ENCODE data around the gene KRTAP17-1. TPM values are rescaled to one million over a fixed set of nuclear protein-coding genes. Genes with fewer than 3 reads are reported as not detected.

Gene KRTAP17-1, protein sequence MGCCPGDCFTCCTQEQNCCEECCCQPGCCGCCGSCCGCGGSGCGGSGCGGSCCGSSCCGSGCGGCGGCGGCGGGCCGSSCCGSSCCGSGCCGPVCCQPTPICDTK
- total RNA-seq (2021), result not detected in 2 replicates
- long read RNA-seq, result 0 reads

DNA sequence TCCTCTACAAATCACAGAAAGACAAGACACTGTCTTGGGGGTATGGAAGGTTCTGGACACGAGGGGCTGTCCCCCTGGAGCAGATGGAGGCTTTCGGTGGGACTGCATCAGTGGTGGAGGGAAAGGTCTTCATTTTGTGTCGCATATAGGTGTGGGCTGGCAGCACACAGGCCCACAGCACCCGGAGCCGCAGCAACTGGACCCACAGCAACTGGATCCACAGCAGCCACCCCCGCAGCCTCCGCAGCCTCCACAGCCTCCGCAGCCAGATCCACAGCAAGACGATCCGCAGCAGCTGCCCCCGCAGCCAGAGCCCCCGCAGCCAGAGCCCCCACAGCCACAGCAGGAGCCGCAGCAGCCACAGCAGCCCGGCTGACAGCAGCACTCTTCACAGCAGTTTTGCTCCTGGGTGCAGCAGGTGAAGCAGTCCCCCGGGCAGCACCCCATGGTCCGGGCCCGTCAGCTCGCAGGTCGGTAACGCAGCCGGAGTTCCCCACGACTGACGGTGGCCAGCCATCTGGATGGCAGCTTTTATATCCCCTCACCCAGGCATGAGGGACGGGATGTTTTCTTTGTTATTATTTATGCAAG is at the start of gene KRTAP17-1:
Gene KRTAP17-1, minus strand, starts transcription at position 507 of the 591 bp plus-strand sequence. Its CDS starts 60 bp downstream, at position 447.
- H3K4me3 Mint-ChIP-seq, result no peak within 1 kb of the TSS
- H3K23me2 ChIP-seq (ENCODE audit: insufficient read length, low read depth, low read length, poor library complexity, severe bottlenecking), result no peaks in the 10 kb centered on the region
- no CpG with 5 or more reads among the region's 24 CpGs for WGBS (ENCODE audit: extremely low coverage, insufficient read length, low lambda C conversion rate)

More for the DNA sequence above, at the start of gene KRTAP17-1:
- Histone ChIP-seq H4K8ac (replicated peaks; ENCODE audit: insufficient read length, low read depth, low read length) (no peak within 1 kb of the TSS), H2BK20ac (ENCODE audit: low read depth, low read length, poor library complexity, severe bottlenecking) (no peak within 1 kb of the TSS), H2BK120ac (ENCODE audit: low read depth, low read length, poor library complexity, severe bottlenecking) (no peak within 1 kb of the TSS), H4K20me1 (ENCODE audit: control insufficient read depth, insufficient read depth, insufficient read length) (no peaks in the 10 kb centered on the region), H3K9me3 (ENCODE audit: control insufficient read depth, low read depth, low read length) (no peaks in the 10 kb centered on the region), H3T11ph (ENCODE audit: low read length) (no peak within 1 kb of the TSS), H3K23ac (ENCODE audit: insufficient read length, low read depth, low read length) (no peak within 1 kb of the TSS), H2AK5ac (ENCODE audit: insufficient read length, low read length) (no peak within 1 kb of the TSS), H2BK12ac (ENCODE audit: insufficient read length, low read depth, low read length) (no peak within 1 kb of the TSS), H3K18ac (ENCODE audit: insufficient read length, low read depth, low read length) (no peak within 1 kb of the TSS), H3K4me1 (ENCODE audit: insufficient read depth, low read length) (no peaks in the 10 kb centered on the region; the same call in 1 of the 2 replicates), H3K27me3 (ENCODE audit: insufficient read depth, low read length) (no peaks in the 10 kb centered on the region), H3K4ac (ENCODE audit: low read depth, low read length) (no peak within 1 kb of the TSS; the same call in 1 of the 2 replicates), H4K91ac (ENCODE audit: insufficient read length, low read depth, low read length) (no peak within 1 kb of the TSS), H3K9ac (ENCODE audit: extremely low read depth, insufficient read length, low read length) (no peak within 1 kb of the TSS), H3K56ac (ENCODE audit: insufficient read length, low read depth, low read length) (no peak within 1 kb of the TSS), H3K4me2 (ENCODE audit: insufficient read depth, insufficient read length, low read length) (no peak within 1 kb of the TSS), H4K5ac (ENCODE audit: insufficient read length, low read depth, low read length) (no peak within 1 kb of the TSS), H2AFZ (ENCODE audit: low read length) (no peak within 1 kb of the TSS), H2BK5ac (ENCODE audit: insufficient read length, low read length) (no peak within 1 kb of the TSS), H3K79me2 (ENCODE audit: insufficient read depth, low read length) (no peaks in the 10 kb centered on the region), H3K27ac (ENCODE audit: insufficient read length, low read depth, low read length) (no peak within 1 kb of the TSS), H3K14ac (ENCODE audit: insufficient read depth, low read length) (peak within 1 kb of the TSS; percentile 40; the same call in 1 of the 2 replicates), H2BK15ac (ENCODE audit: low read depth, low read length) (no peak within 1 kb of the TSS), H3K79me1 (ENCODE audit: insufficient read depth, low read depth, low read length, poor library complexity, severe bottlenecking) (no peaks in the 10 kb centered on the region)
- DNase-seq, result no peak
- no peak within 1 kb of the TSS for H3K27ac Mint-ChIP-seq
- H3K27me3 Mint-ChIP-seq (ENCODE audit: low read depth), result peaks cover 7% of the 10 kb centered on the region
- H3K4me1 Mint-ChIP-seq, result peaks cover 0 to 3% of the 10 kb centered on the region in 2 experiments; a peak in 1 of 4 replicates
- peaks cover 11 to 12% of the 10 kb centered on the region in 2 experiments; a peak in 4 of 5 replicates for H3K9me3 Mint-ChIP-seq
- TF ChIP-seq, protein P1, sequence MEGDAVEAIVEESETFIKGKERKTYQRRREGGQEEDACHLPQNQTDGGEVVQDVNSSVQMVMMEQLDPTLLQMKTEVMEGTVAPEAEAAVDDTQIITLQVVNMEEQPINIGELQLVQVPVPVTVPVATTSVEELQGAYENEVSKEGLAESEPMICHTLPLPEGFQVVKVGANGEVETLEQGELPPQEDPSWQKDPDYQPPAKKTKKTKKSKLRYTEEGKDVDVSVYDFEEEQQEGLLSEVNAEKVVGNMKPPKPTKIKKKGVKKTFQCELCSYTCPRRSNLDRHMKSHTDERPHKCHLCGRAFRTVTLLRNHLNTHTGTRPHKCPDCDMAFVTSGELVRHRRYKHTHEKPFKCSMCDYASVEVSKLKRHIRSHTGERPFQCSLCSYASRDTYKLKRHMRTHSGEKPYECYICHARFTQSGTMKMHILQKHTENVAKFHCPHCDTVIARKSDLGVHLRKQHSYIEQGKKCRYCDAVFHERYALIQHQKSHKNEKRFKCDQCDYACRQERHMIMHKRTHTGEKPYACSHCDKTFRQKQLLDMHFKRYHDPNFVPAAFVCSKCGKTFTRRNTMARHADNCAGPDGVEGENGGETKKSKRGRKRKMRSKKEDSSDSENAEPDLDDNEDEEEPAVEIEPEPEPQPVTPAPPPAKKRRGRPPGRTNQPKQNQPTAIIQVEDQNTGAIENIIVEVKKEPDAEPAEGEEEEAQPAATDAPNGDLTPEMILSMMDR (conservative IDR thresholded peaks at IDR 0.05), result no peak
- H3K36me3 Mint-ChIP-seq (ENCODE audit: insufficient read depth in 1 of 3, low read depth in 3 of 3), result peaks cover 0 to 12% (median 11%) of the 10 kb centered on the region in 3 experiments; a peak in 1 of 7 replicates

Measured in H9 (cell line).